HEK293 (cell line): ENCODE measurements around the gene HARS2.
A peak's percentile ranks its signal among the peaks of the same experiment; 100 is the strongest.

Source experiments
- BCL11B ChIP-seq: fragments of 450-650 bp; formaldehyde crosslinking; IDR thresholded peaks from 2 replicates; pipeline ENCODE4 v1.5.1; 2016; ENCODE audit warnings: low read depth, missing biosample characterization, missing genetic modification characterization
- FEZF1 ChIP-seq: fragments of 450-650 bp; formaldehyde crosslinking; IDR thresholded peaks from 2 replicates; pipeline ENCODE4 v1.5.1; 2016; ENCODE audit warnings: missing biosample characterization, missing genetic modification characterization
- GLIS2 ChIP-seq: fragments of 450-650 bp; formaldehyde crosslinking; IDR thresholded peaks from 2 replicates; pipeline ENCODE4 v1.5.1; 2016; ENCODE audit warnings: missing biosample characterization, missing genetic modification characterization
- KLF16 ChIP-seq: fragments of 450-650 bp; formaldehyde crosslinking; IDR thresholded peaks from 2 replicates; pipeline ENCODE4 v1.5.1; 2017; ENCODE audit warnings: missing biosample characterization, missing genetic modification characterization
- KLF8 ChIP-seq: fragments of 450-650 bp; formaldehyde crosslinking; IDR thresholded peaks from 2 replicates; pipeline ENCODE4 v1.5.1; 2016; ENCODE audit warnings: missing biosample characterization, missing genetic modification characterization
- KLF9 ChIP-seq: fragments of 450-650 bp; formaldehyde crosslinking; IDR thresholded peaks from 2 replicates; pipeline ENCODE4 v1.5.1; 2016; ENCODE audit warnings: missing biosample characterization, missing genetic modification characterization, low read depth
- OVOL3 ChIP-seq: fragments of 450-650 bp; formaldehyde crosslinking; IDR thresholded peaks from 2 replicates; pipeline ENCODE4 v1.5.1; 2016; ENCODE audit warnings: missing biosample characterization, missing genetic modification characterization
- SCRT2 ChIP-seq: fragments of 450-650 bp; formaldehyde crosslinking; IDR thresholded peaks from 2 replicates; pipeline ENCODE4 v1.5.1; 2016; ENCODE audit warnings: missing biosample characterization, missing genetic modification characterization
- SETDB1 ChIP-seq: IDR thresholded peaks from one replicate; pipeline ENCODE4 v1.6.1; 2017; ENCODE audit warnings: mild to moderate bottlenecking, low read length, moderate library complexity, mixed read lengths; ENCODE audit not compliant: insufficient read length
- SP3 ChIP-seq: fragments of 450-650 bp; formaldehyde crosslinking; IDR thresholded peaks from 2 replicates; pipeline ENCODE4 v1.5.1; 2016; ENCODE audit warnings: missing biosample characterization, missing genetic modification characterization
- TCF7L2 ChIP-seq: IDR thresholded peaks from 2 replicates; pipeline ENCODE4 v1.6.1; 2011; ENCODE audit warnings: low read depth, mild to moderate bottlenecking, inconsistent platforms, low read length, moderate library complexity, borderline replicate concordance
- ZBTB17 ChIP-seq: fragments of 450-650 bp; formaldehyde crosslinking; IDR thresholded peaks from 2 replicates; pipeline ENCODE4 v1.5.1; 2016; ENCODE audit warnings: missing biosample characterization, missing genetic modification characterization
- ZFP41 ChIP-seq: fragments of 450-650 bp; formaldehyde crosslinking; IDR thresholded peaks from 2 replicates; pipeline ENCODE4 v1.5.1; 2016; ENCODE audit warnings: missing biosample characterization, missing genetic modification characterization, borderline replicate concordance
- ZFP69B ChIP-seq: fragments of 450-650 bp; formaldehyde crosslinking; IDR thresholded peaks from 2 replicates; pipeline ENCODE4 v1.5.1; 2016; ENCODE audit warnings: missing biosample characterization, missing genetic modification characterization
- ZNF114 ChIP-seq: fragments of 450-650 bp; formaldehyde crosslinking; IDR thresholded peaks from 2 replicates; pipeline ENCODE4 v1.5.0; 2017; ENCODE audit warnings: missing biosample characterization, missing genetic modification characterization
- ZNF174 ChIP-seq: fragments of 450-650 bp; formaldehyde crosslinking; IDR thresholded peaks from 2 replicates; pipeline ENCODE4 v1.5.0; 2017; ENCODE audit warnings: missing biosample characterization, mild to moderate bottlenecking, missing genetic modification characterization
- ZNF175 ChIP-seq: fragments of 450-650 bp; formaldehyde crosslinking; IDR thresholded peaks from 2 replicates; pipeline ENCODE4 v1.5.1; 2016; ENCODE audit warnings: missing biosample characterization, missing genetic modification characterization
- ZNF221 ChIP-seq: fragments of 450-650 bp; formaldehyde crosslinking; IDR thresholded peaks from 2 replicates; pipeline ENCODE4 v1.5.1; 2017; ENCODE audit warnings: missing biosample characterization, missing genetic modification characterization, borderline replicate concordance
- ZNF239 ChIP-seq: fragments of 450-650 bp; formaldehyde crosslinking; IDR thresholded peaks from 2 replicates; pipeline ENCODE4 v1.5.1; 2016; ENCODE audit warnings: missing biosample characterization, missing genetic modification characterization
- ZNF24 ChIP-seq: fragments of 450-650 bp; formaldehyde crosslinking; IDR thresholded peaks from 2 replicates; pipeline ENCODE4 v1.5.1; 2016; ENCODE audit warnings: missing biosample characterization, missing genetic modification characterization
- ZNF274 ChIP-seq, 2 experiments: fragments of 200-500 bp in 1 of 2; fragments of 450-650 bp in 1 of 2; sonication (Bioruptor generic) in 1 of 2; formaldehyde crosslinking in 1 of 2; IDR thresholded peaks; 2 replicates each; pipeline versions ENCODE4 v1.5.1 to v1.6.1; 2014 to 2016; ENCODE audit warnings: borderline replicate concordance in 1 of 2, inconsistent platforms in 1 of 2, low read length in 1 of 2, missing biosample characterization in 1 of 2, missing genetic modification characterization in 1 of 2
- ZNF311 ChIP-seq: fragments of 450-650 bp; formaldehyde crosslinking; IDR thresholded peaks from 2 replicates; pipeline ENCODE4 v1.5.1; 2017; ENCODE audit warnings: missing biosample characterization, missing genetic modification characterization, borderline replicate concordance
- ZNF341 ChIP-seq: fragments of 450-650 bp; formaldehyde crosslinking; IDR thresholded peaks from 2 replicates; pipeline ENCODE4; 2016; ENCODE audit warnings: low read depth, missing biosample characterization, missing genetic modification characterization
- ZNF350 ChIP-seq: fragments of 450-650 bp; formaldehyde crosslinking; IDR thresholded peaks from 2 replicates; pipeline ENCODE4 v1.5.0; 2017; ENCODE audit warnings: missing biosample characterization, mild to moderate bottlenecking, missing genetic modification characterization
- ZNF416 ChIP-seq: fragments of 450-650 bp; formaldehyde crosslinking; IDR thresholded peaks from 2 replicates; pipeline ENCODE4 v1.5.1; 2016; ENCODE audit warnings: missing biosample characterization, missing genetic modification characterization
- ZNF426 ChIP-seq: fragments of 450-650 bp; formaldehyde crosslinking; IDR thresholded peaks from 2 replicates; pipeline ENCODE4 v1.5.1; 2017; ENCODE audit warnings: missing biosample characterization, missing genetic modification characterization, mild to moderate bottlenecking, inconsistent platforms, moderate library complexity
- ZNF433 ChIP-seq: fragments of 450-650 bp; formaldehyde crosslinking; IDR thresholded peaks from 2 replicates; pipeline ENCODE4 v1.5.1; 2016; ENCODE audit warnings: missing biosample characterization, missing genetic modification characterization, low read depth
- ZNF501 ChIP-seq: fragments of 450-650 bp; formaldehyde crosslinking; IDR thresholded peaks from 2 replicates; pipeline ENCODE4 v1.5.1; 2016; ENCODE audit warnings: missing biosample characterization, missing genetic modification characterization
- ZNF544 ChIP-seq: fragments of 450-650 bp; formaldehyde crosslinking; IDR thresholded peaks from 2 replicates; pipeline ENCODE4 v1.5.0; 2017; ENCODE audit warnings: missing biosample characterization, missing genetic modification characterization
- ZNF558 ChIP-seq: fragments of 450-650 bp; formaldehyde crosslinking; IDR thresholded peaks from 2 replicates; pipeline ENCODE4 v1.5.1; 2016; ENCODE audit warnings: missing biosample characterization, missing genetic modification characterization
- ZNF571 ChIP-seq: fragments of 450-650 bp; formaldehyde crosslinking; IDR thresholded peaks from 2 replicates; pipeline ENCODE4 v1.5.0; 2017; ENCODE audit warnings: missing biosample characterization, missing genetic modification characterization
- ZNF621 ChIP-seq: fragments of 450-650 bp; formaldehyde crosslinking; IDR thresholded peaks from 2 replicates; pipeline ENCODE4 v1.5.1; 2017; ENCODE audit warnings: missing biosample characterization, missing genetic modification characterization
- ZNF704 ChIP-seq: fragments of 450-650 bp; formaldehyde crosslinking; IDR thresholded peaks from 2 replicates; pipeline ENCODE4 v1.5.1; 2016; ENCODE audit warnings: missing biosample characterization, missing genetic modification characterization
- ZNF747 ChIP-seq: fragments of 450-650 bp; formaldehyde crosslinking; IDR thresholded peaks from 2 replicates; pipeline ENCODE4 v1.5.1; 2016; ENCODE audit warnings: missing biosample characterization, missing genetic modification characterization
- ZNF776 ChIP-seq: fragments of 450-650 bp; formaldehyde crosslinking; IDR thresholded peaks from 2 replicates; pipeline ENCODE4 v1.5.0; 2017; ENCODE audit warnings: missing biosample characterization, missing genetic modification characterization, borderline replicate concordance
- TF ChIP-seq, protein P1 (sequence below): sonication (generic); formaldehyde crosslinking; IDR thresholded peaks from 2 replicates; pipeline ENCODE4 v1.8.1; 2022; ENCODE audit warnings: mild to moderate bottlenecking, moderate library complexity, missing genetic modification reagents
- TF ChIP-seq, protein P2 (sequence below): fragments of 450-650 bp; formaldehyde crosslinking; IDR thresholded peaks from 2 replicates; pipeline ENCODE4 v1.5.1; 2017; ENCODE audit warnings: missing biosample characterization, missing genetic modification characterization
- TF ChIP-seq, protein P3 (sequence below): fragments of 450-650 bp; formaldehyde crosslinking; IDR thresholded peaks from 2 replicates; pipeline ENCODE4; 2016; ENCODE audit warnings: missing biosample characterization, missing genetic modification characterization

Gene HARS2

DNA sequence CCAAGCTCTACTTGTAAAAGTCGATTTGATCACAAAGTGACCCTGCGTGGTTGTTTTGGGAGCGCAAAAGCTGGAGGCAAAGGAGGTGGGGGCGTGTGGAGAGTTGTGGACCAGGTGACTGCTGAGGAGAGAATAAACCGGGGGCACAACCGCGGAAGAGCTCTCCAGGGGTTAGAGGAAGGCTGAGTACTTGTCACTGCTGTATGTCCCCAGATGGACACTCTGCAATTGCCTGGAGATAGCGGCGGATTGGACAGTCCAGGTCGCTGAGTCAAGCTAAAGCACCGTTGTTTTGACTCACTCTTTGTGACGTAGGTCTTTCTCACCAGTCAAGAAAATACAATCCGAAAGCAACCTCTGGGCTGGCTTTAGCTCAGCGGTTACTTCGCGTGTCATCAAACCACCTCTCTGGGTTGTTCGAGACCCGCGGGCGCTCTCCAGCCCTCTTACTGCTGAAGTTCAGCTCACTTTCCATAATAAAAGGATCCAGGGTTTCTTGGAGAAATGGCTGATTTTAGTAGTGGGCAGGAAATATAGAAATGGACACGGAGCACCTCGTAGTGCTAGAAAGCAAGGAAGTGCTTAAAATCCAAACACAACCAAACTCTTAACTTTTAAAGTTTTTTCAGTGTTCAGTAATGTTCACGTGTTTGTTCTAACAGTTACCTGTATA lies 34.7 kb downstream of the HARS2 start (continued):
- TF ChIP-seq, protein P1, sequence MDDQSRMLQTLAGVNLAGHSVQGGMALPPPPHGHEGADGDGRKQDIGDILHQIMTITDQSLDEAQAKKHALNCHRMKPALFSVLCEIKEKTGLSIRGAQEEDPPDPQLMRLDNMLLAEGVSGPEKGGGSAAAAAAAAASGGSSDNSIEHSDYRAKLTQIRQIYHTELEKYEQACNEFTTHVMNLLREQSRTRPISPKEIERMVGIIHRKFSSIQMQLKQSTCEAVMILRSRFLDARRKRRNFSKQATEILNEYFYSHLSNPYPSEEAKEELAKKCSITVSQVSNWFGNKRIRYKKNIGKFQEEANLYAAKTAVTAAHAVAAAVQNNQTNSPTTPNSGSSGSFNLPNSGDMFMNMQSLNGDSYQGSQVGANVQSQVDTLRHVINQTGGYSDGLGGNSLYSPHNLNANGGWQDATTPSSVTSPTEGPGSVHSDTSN (CRISPR knock-in tag): no peak
- TF ChIP-seq ZNF747 (tag by site-specific recombination): no peak
- TF ChIP-seq ZFP69B (tag by site-specific recombination): peak; percentile 71; the same call in 1 of the 2 replicates
- TF ChIP-seq SCRT2 (tag by site-specific recombination): peak; percentile 30; the same call in 1 of the 2 replicates
- no peak for TF ChIP-seq ZNF426 (tag by site-specific recombination)
- peak; percentile 85 for TF ChIP-seq ZBTB17
- no peak for TF ChIP-seq ZNF311 (tag by site-specific recombination)
- TF ChIP-seq ZNF174 (tag by site-specific recombination): no peak
- TF ChIP-seq KLF16 (tag by site-specific recombination): peak; percentile 84
- TF ChIP-seq KLF8 (tag by site-specific recombination): peak; percentile 80
- TF ChIP-seq ZNF704 (tag by site-specific recombination): no peak
- 0 out of 2 replicates have a peak, but pooled peaks have one; percentile 39 for TF ChIP-seq ZNF221 (tag by site-specific recombination)
- TF ChIP-seq ZNF341 (tag by site-specific recombination): peak; percentile 69
- TF ChIP-seq OVOL3: peak; percentile 17; the same call in 1 of the 2 replicates
- TF ChIP-seq, protein P2, sequence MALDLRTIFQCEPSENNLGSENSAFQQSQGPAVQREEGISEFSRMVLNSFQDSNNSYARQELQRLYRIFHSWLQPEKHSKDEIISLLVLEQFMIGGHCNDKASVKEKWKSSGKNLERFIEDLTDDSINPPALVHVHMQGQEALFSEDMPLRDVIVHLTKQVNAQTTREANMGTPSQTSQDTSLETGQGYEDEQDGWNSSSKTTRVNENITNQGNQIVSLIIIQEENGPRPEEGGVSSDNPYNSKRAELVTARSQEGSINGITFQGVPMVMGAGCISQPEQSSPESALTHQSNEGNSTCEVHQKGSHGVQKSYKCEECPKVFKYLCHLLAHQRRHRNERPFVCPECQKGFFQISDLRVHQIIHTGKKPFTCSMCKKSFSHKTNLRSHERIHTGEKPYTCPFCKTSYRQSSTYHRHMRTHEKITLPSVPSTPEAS (tag by site-specific recombination): peak; percentile 55; the same call in 1 of the 2 replicates
- TF ChIP-seq KLF9: 0 out of 2 replicates have a peak, but pooled peaks have one; percentile 8
- TF ChIP-seq TCF7L2: no peak
- TF ChIP-seq ZFP41: no peak
- TF ChIP-seq ZNF416: no peak
- no peak for TF ChIP-seq ZNF175 (tag by site-specific recombination)
- peak; percentile 88 for TF ChIP-seq ZNF558 (tag by site-specific recombination)
- TF ChIP-seq ZNF114: no peak
- TF ChIP-seq, protein P3, sequence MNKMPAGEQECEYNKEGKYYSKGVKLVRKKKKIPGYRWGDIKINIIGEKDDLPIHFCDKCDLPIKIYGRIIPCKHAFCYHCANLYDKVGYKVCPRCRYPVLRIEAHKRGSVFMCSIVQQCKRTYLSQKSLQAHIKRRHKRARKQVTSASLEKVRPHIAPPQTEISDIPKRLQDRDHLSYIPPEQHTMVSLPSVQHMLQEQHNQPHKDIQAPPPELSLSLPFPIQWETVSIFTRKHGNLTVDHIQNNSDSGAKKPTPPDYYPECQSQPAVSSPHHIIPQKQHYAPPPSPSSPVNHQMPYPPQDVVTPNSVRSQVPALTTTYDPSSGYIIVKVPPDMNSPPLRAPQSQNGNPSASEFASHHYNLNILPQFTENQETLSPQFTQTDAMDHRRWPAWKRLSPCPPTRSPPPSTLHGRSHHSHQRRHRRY (tag by site-specific recombination): no peak
- no peak; the same call in 1 of the 2 replicates for TF ChIP-seq FEZF1 (tag by site-specific recombination)
- TF ChIP-seq ZNF350 (tag by site-specific recombination): no peak
- no peak for TF ChIP-seq BCL11B (tag by site-specific recombination)
- no peak for TF ChIP-seq ZNF621 (tag by site-specific recombination)
- TF ChIP-seq ZNF501: peak; percentile 93; the same call in 1 of the 2 replicates
- peak; percentile 89 for TF ChIP-seq ZNF24 (tag by site-specific recombination)
- no peak for TF ChIP-seq ZNF776 (tag by site-specific recombination)
- no peak for TF ChIP-seq ZNF571 (tag by site-specific recombination)
- TF ChIP-seq GLIS2 (tag by site-specific recombination): no peak
- no peak for TF ChIP-seq SETDB1
- TF ChIP-seq ZNF433 (tag by site-specific recombination): no peak
- peak; percentile 51; the same call in 1 of the 2 replicates for TF ChIP-seq SP3 (tag by site-specific recombination)
- no peak for TF ChIP-seq ZNF544 (tag by site-specific recombination)
- TF ChIP-seq ZNF274 (IDR thresholded peaks at IDR 0.05; ENCODE audit: low read length): no peak
- no peak for TF ChIP-seq ZNF274 (tag by site-specific recombination; IDR thresholded peaks at IDR 0.05; ENCODE audit: borderline replicate concordance)
- TF ChIP-seq ZNF239 (tag by site-specific recombination): no peak; the same call in 1 of the 2 replicates
